CD4-positive, alpha-beta T cell treated with Interleukin-1 beta for 1 hour (primary cell): ENCODE measurements around the gene DNAJC30.

Experiments used
- DNase-seq, 2 donors: peaks; one replicate each; pipeline ENCODE4 v3.0.0-alpha.2; 2020 to 2022

The DNAJC30 gene

GRCh38 chr7:73646785-73647724, 36.2 kb downstream of the DNAJC30 start:
- no peak for DNase-seq

GRCh38 chr7:73645643-73646174, 37.5 kb downstream of the DNAJC30 start:
- DNase-seq, result no peak

GRCh38 chr7:73644688-73645286, 38.5 kb downstream of the DNAJC30 start:
- no peak for DNase-seq

GRCh38 chr7:73642834-73643233, 40.4 kb downstream of the DNAJC30 start:
- no peak for DNase-seq

GRCh38 chr7:73638911-73639310, 44.3 kb downstream of the DNAJC30 start:
- no peak for DNase-seq

GRCh38 chr7:73635428-73636200, 47.6 kb downstream of the DNAJC30 start:
- DNase-seq, result no peak

- no peak for DNase-seq
Observed at GRCh38 chr7:73633844-73634243, 49.4 kb downstream of the DNAJC30 start.

GRCh38 chr7:73633323-73633722, 49.9 kb downstream of the DNAJC30 start:
- no peak for DNase-seq

- no peak for DNase-seq
Observed at GRCh38 chr7:73631558-73631957, 51.7 kb downstream of the DNAJC30 start.
